GM21447 (cell line): ENCODE results near the gene INTS11.
A peak's percentile ranks its signal among the peaks of the same experiment; 100 is the strongest.

Experiments used
- ATAC-seq: cut with Tn5 transposase; IDR thresholded peaks from one replicate; pipeline ENCODE4 v1.9.1; 2021; ENCODE audit not compliant: unreplicated experiment

INTS11 gene

GRCh38 chr1:1358433-1359271 lies 34.2 kb upstream of the INTS11 start, which contains the start of gene MXRA8:
Gene MXRA8 (minus strand): TSS chr1:1358555. CDS start chr1:1358504, 51 bp downstream.
- ATAC-seq: no peak

DNA sequence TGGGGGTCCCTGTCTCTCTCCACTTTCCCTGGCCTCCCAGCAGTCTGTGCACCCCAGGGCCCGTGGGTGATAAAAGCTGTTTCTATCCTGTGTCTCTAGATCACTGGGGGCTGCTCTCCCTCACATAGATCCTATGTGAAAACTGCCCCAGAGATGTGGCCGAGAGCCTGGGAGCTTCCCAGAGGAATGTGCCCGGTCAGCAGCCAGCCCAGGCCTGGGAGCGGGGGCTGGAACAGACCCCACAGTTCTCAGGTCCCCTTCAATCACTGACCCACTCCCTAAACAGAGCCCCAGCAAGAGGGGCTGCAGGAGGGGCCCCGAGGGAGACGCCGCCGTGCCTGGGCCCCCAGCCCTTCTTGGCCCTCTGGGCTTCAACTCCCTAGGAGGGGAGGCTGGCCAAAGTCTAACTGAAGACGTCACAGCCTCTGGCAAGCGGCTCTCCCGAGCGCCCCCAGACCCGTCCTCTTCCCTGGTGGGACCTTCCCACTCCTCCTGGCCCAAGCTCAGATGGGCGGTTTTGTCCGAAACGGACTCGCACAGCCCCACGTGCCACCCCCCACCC lies 33.5 kb upstream of the INTS11 start:
- ATAC-seq: no peak

DNA sequence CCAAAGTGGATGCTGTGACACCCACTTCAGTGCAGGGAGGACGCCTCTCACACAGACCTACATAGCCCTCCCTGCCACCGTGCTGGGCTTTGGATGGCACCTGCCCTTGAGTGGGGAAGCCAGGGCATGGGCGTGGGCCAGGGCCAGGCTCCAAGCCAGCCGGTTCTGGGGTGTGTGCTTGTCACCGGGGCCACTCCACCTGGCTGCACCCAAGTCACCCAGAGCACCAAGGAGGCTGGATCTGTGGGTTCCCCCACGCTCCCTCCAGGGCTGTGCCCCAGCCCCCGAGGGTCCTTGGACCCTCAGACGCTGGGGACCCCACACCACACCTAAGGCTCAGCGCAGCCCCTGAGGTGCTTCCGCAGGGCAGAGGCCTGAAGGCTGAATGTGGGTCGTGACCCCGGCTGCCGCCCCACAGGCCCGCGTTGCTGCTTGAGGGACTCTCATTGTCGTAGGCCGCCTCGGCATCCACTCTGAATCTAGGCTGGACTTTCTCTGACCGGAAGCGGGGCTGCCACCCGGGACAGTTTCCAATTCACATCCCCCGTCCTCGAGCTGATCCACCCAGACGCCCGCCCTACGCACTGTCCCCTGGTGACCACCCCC lies 32.4 kb upstream of the INTS11 start:
- ATAC-seq: no peak

DNA sequence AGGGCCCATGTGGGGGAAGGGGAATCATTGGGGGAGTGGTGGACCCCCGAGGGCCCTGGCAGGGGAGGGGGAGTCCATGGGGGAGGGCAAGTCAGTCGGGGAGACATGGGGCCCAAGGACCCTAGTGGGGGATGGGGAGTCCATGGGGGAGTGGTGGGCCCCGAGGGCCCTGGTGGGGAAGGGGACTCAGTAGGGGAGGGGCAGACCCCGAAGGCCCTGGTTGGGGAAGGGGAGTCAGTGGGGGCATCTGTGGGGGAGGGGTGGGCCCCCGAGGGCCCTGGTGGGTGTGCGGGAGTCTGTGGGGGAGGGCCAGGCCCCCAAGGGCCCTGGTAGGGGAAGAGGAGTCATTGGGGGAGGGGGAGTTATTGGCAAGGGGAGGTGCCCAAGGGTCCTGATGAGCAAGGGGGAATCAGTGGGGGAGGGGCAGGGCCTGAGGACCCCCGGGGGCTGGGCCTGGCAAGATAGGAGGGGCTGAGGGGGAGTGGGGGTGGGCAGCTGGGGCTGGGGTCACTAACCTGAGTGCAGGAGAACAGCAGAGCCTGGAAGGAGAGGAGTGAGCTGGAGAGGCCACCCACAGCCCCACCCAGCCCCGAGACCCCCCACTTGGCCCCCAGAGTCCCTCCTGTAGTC lies 31.8 kb upstream of the INTS11 start:
- ATAC-seq: no peak

GRCh38 chr1:1355416-1355815 lies 31.0 kb upstream of the INTS11 start:
- ATAC-seq: no peak

DNA sequence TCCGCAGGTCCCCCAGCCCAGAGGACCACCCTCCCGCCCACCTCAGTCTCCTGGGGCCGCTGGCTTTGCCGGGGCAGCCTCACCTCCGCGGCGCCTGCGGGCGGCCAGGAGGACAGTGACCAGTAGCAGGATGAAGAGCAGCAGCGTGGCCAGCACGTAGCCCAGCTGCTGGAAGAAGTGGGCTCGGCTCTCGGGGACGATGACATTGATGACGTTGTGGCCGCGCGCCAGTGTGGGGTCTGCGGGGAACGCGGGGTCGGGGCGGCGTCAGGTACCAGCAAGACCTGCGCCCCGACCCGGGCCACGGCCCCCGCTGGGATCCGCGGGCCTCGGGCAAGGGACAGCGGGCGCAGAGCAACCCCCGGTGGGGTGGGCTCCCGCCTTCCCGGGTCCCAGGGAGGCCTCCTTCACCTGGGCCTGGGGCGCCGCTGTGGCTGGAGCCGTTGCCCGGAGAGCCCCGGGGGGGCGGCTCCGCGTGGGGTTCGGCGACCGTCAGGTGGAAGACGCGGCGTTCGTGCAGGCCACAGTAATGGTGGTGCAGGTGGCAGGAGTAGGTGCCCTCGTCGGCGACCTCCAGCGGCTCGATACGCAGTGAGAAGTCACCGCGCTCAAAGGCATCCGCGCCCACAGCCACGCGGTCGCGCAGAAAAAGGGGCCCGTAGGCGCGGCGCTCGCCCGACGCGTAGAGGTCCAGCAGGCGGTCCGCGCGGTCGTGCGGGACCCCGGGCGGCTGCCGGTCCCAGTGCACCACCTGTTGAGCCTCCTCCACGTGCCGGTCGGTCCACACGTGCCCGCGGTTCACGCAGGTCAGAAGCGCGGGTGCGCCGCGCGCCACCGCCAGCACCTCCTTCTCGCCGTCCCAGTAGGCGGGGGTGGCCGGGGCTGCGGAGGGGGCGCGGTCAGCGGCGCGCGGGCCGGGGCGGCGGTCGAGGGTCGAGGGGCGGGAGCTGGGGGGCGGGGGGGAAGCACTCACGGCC lies 30.1 kb upstream of the INTS11 start:
- ATAC-seq: no peak

- ATAC-seq: no peak
Measured at GRCh38 chr1:1353389-1354151, 29.1 kb upstream of the INTS11 start.

DNA sequence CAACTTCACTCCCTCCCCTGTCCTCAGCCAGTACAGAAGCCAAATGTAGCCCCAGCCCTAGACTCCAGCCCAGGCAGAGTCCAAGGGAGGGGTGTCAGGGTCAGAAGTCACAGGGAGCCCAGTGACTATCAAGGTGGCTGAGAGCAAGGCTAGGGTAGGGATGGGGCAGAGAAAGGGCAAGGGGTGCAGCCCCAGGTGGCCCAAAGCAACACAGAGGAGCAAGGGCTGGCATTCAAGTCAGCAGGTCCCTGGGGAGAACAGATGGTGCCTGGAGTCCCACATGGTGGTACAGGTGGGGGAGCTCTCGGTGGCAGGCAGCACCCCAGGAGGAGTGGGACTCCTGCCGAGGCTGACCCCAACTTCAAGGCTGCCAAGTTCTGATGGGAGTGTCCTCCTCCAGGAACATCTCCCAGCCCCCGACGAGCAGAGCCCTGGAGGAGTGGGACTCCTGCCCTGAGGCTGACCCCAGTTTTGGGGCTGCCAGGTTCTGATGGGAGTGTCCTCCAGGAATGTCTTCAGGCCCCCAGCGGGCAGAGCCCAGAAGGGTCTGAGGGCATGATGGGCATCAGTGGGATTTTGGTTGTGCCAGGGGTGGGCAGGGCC lies 28.4 kb upstream of the INTS11 start:
- ATAC-seq: no peak

DNA sequence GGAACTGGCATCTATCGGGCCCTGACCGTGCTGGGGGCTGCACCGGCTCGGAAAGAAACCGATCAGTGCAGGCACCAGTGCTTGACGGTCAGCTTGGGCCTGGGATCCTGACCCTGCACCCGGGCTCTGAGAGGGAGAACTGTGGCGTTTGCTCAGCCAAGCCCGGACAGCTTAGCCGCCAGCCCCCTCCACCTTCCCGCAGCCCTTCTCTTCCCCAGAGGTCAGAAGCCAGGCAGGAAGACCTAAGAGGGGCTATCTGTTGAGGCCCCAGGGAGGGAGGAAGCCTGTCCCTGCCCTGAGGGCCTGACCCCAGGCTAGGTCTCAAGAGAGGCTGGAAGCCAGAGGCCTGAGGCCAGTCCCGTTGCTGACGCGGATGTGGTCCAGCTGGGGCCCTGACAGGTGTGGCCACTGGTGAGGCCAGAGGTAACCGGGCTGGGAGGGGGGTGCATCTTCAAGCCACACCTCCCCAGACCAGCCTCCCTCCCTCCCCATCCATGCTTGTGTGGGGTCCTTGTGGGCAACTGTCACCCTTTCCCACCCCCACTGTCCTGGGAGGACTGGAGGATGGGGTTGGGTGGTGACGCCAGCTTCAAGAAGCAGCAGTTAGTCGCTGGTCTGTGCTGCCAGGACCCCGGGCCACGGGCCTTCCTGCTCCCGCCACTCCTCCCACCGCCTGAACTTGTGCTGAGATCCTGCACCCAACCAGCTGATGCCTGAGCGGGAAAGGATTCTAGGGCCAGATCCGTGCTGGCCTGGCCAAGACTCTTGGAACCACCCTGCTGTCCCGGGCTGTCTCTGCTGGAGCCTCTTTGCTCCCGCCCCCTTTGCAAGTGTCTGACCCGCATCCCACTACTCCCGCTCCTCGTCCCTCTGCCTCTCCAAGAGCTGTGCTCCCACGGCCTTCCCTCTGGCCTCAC lies 27.3 kb upstream of the INTS11 start:
- ATAC-seq: no peak

GRCh38 chr1:1349256-1350012 lies 25.0 kb upstream of the INTS11 start, which contains the start of gene DVL1:
Gene DVL1 (minus strand): TSS chr1:1349418. CDS start chr1:1349065, 353 bp downstream.
- peak; percentile 45 for ATAC-seq

DNA sequence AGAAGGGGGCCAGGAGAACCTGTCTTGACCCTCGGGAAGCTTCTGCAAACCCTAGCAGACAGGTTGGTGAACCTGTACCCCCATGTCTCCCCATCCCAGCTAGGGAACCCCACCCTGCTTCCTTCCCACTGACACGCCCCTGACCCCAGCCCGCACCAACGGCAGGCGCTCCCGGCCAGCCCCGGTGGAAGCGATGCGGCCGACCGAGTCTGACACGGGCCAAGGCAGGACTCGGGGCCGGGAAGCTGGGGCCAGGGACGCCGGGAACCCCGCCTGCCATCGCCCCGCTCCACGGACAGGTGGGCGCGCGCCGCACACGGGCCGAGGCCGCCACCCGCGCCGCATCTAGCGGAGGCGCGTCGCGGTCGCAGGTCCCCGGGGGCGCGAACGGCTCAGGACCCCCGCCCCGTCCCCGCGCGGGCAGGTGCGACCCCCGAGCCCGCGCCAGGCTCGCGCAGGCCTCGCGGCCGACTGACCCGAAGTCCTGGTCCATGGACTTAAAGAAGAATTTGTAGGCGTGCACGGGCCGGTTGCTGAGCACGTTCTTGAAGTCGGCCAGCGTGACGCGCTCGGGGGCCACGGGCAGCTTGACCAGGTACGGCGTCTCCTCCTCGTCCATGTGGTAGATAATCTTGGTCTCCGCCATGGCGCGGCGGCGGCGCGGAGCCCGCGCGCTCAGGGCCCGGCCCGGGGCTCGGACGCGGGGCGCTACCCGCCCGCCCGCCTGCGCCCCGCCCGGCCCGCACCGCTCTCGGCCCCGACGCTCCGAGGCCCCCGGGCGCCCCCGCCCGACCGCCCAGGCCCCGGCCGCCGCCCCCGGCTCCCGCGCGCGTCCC lies 24.2 kb upstream of the INTS11 start:
- peak; percentile 30 for ATAC-seq

DNA sequence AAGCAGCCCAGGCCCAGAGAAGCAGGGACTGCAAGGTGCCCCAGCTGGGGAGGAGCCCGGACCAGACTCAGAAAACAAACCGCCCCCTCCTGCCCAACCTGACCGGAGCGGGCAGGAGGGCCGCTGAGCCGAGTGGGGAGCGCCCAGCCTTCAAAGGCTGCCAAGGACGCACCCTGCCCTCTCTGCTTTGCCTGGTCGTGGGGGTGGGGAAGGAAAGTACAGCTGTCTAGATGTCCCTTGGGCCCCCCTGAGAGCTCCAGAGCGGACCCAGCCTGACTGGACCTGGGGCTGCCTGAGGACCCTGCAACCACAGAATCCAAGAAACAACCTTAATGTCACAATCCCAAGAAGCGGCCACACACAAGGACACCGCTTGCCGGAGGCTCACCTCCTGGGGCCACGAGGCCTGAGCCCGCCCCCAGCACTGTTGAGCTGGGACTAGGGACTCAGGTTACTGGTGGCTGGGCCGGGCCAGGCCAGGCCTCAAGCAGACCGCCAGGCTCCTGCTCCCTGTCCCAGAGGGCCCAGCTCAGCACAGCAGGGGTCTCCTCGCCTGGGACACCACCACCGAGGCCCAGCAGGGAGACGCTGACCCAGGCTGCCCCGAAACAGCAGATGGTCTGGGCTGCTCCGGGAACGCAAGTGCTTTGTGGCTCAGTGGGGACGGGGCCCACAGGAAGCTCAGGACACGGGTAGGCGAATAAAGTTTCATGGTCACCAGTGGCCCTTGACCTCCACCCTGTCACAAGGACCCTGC lies 23.4 kb upstream of the INTS11 start:
- no peak for ATAC-seq

DNA sequence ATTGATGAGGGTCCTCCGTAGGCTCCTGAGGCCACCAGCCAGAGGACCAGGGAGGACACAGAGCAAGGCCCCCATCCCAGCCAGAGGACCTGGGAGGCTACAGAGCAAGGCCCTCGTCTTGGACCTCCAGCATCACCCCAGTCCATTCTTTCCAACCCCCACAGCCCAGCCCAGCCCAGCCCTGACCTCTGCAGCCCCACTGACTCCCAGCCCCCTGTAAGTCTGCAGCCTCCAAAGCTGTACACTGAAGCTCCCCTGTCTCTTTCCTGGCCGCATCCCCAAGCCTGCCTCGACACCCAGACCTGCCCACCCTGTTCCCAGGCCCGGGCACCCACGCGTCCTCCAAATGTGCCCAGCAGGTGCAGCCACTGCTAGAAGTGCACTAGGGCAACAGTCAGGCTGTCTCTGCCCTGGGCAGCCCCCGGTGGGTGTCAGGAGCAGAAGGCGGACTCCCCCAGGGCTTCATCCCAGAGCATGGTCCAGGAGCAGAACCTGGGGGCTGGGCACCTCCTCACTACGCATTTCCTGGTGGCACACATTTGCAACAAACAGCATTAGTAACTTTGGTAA lies 22.7 kb upstream of the INTS11 start:
- no peak for ATAC-seq

DNA sequence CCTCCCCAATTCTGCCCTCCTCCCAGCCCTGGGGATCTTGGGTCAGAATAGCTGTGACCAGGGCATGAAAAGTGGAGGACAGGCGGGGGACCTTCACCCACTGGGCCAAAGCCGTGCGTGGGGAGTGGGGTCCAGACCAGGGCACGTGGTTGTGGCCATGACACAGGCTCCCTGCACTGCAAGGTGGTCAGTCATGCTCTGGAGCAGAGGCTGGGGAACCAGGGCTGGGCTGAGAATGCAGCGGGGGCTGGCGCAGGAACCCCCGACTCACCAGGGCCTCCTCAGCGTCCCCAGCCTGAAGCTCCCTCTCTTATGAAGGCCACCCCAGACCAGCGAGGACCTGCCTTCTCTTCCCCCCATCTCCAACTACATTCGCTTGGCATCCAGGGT lies 22.0 kb upstream of the INTS11 start:
- ATAC-seq: no peak

- ATAC-seq: no peak
Measured at GRCh38 chr1:1345860-1346500, 21.5 kb upstream of the INTS11 start.
